Jurkat, Clone E6-1 (cell line): ENCODE data around the gene DEFB114.

Source experiments
- DNase-seq: peaks from one replicate; pipeline ENCODE4 v3.0.0-alpha.2; 2011; ENCODE audit warnings: low read depth, low spot score
- H3K4me3 ChIP-seq: 2 replicates; pipeline ENCODE4 v1.5.1; 2011; ENCODE audit warnings: mild to moderate bottlenecking, low read length, control low read depth, moderate library complexity

Gene DEFB114

GRCh38 chr6:49939993-49940498 is 23.9 kb downstream of the DEFB114 start:
- no peak overlapping the region for H3K4me3 ChIP-seq
- DNase-seq, result no peak

GRCh38 chr6:49937811-49938210 is 26.2 kb downstream of the DEFB114 start:
- no peak for DNase-seq
- no peak overlapping the region for H3K4me3 ChIP-seq

- no peak for DNase-seq
- H3K4me3 ChIP-seq, result no peak overlapping the region
Measured at GRCh38 chr6:49937017-49937416, 26.9 kb downstream of the DEFB114 start.

GRCh38 chr6:49935387-49935786 is 28.6 kb downstream of the DEFB114 start:
- H3K4me3 ChIP-seq, result no peak overlapping the region
- no peak for DNase-seq

GRCh38 chr6:49934770-49935169 is 29.2 kb downstream of the DEFB114 start:
- H3K4me3 ChIP-seq, result no peak overlapping the region
- DNase-seq, result no peak

GRCh38 chr6:49933526-49933925 is 30.4 kb downstream of the DEFB114 start:
- no peak overlapping the region for H3K4me3 ChIP-seq
- no peak for DNase-seq

- no peak overlapping the region for H3K4me3 ChIP-seq
- no peak for DNase-seq
Measured at GRCh38 chr6:49929340-49929739, 34.6 kb downstream of the DEFB114 start.

GRCh38 chr6:49923826-49924225 is 40.1 kb downstream of the DEFB114 start:
- no peak overlapping the region for H3K4me3 ChIP-seq
- DNase-seq, result no peak

GRCh38 chr6:49919935-49920644 is 43.9 kb downstream of the DEFB114 start:
- no peak overlapping the region for H3K4me3 ChIP-seq
- no peak for DNase-seq

GRCh38 chr6:49919261-49919660 is 44.7 kb downstream of the DEFB114 start:
- H3K4me3 ChIP-seq, result no peak overlapping the region
- DNase-seq, result no peak

- no peak for DNase-seq
- H3K4me3 ChIP-seq, result no peak overlapping the region
Measured at GRCh38 chr6:49918787-49919186, 45.2 kb downstream of the DEFB114 start.

GRCh38 chr6:49915035-49915434 is 48.9 kb downstream of the DEFB114 start:
- no peak for DNase-seq
- H3K4me3 ChIP-seq, result no peak overlapping the region

GRCh38 chr6:49913636-49914375 is 50.2 kb downstream of the DEFB114 start:
- DNase-seq, result no peak
- no peak overlapping the region for H3K4me3 ChIP-seq

GRCh38 chr6:49912196-49912595 is 51.8 kb downstream of the DEFB114 start:
- DNase-seq, result no peak
- H3K4me3 ChIP-seq, result no peak overlapping the region

- DNase-seq, result no peak
- H3K4me3 ChIP-seq, result no peak overlapping the region
Measured at GRCh38 chr6:49911252-49911651, 52.7 kb downstream of the DEFB114 start.
